AG08396 (cell line): ENCODE data around the gene TOGARAM2.
A peak's percentile ranks its signal among the peaks of the same experiment; 100 is the strongest.

Source experiments
- DNase-seq: peaks from one replicate; pipeline ENCODE4 v3.0.0; 2012; ENCODE audit warnings: low spot score, mixed read lengths

Gene TOGARAM2

DNA sequence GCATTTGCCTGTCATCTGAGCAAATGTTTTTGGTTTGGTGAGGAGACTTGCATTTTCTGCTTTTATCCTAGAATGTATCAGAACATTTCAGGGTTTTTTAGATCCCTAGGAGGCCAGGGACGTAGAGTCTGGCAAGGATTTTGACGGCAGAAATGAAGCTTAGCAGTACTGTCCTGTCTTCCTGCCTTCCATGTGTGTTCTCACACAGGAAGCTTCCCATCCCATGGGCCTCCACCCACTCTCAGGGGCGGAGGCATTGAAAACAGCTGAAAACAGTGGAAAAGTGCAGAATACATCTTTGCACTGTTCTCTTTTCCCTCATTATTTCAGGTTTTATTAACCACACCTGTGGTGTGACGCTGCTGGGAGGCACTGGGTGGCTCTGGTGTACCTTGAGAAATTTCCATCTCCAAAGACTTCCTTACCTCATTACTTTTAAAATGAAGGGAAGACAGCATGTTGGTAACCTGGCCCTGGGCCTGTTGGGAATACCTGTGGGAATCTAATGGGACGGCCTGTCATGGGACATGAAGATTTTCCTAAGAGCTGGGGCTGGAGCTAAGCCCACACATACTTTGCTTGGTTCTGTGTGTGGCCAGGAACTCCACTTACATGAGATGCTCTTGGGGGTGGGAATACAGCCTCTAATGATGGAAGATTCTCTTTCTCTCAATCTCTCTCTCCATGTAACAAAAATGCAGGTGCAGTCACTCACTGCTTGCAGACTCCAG, 72.7 kb downstream of the TOGARAM2 start:
- no peak for DNase-seq

DNA sequence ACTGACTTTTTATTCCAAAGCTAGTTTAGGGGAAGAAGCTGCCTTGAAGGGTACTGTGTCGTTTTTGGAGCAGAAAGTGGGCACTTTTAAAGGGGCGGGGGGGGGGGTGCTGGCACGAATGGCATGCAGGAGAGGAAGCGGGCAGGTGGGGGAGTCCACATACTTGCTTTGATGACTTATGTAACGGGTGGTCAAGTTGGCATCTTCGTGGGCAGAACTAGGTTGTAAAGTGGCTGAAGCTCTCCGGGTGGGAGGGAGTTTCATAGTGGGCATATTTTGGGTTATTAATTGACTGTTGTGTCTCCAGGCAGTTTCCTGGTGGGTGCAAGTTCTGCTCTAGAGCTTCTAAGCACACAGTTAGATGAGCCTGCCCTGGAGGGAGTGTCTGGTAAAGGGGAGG, 73.3 kb downstream of the TOGARAM2 start:
- no peak for DNase-seq

DNA sequence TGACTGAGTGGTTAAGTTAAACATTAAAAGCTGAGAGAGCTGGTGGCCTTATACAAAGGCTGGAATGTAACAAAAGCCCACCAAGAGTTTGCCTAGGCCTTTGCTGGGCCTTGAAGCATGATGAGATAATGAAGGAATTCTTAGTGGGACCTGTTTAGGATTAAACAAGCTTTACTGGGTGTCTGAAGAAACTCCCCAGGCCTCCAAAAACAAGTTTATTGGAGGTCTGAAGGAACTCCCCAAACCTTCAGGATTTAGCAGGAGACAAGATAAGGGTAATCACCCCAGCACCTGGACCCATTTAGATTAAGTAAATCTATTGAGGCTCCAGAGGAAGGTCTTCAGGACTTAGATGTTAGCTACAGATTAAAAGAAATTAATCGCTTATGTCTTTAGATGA, 74.5 kb downstream of the TOGARAM2 start:
- DNase-seq, result no peak

DNA sequence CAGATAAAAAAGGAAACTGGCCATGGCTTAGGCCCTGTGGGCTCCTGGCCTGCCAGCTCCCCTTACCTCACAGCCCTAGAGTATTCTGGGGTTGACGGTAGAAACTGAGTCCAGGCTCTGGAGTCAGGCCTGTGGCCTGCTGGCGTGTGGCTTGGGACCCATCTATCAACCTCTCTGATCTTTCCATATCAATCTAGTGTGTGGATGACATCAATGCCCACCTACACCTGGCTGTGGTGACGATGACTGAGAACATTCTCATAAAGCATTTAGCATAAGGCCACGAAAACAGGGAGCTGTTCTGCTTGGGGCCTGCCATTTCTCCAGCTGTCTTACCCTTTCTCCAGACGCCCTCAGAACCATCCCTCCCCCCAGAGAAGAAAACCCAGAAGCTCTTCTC, 75.4 kb downstream of the TOGARAM2 start:
- DNase-seq, result no peak

DNA sequence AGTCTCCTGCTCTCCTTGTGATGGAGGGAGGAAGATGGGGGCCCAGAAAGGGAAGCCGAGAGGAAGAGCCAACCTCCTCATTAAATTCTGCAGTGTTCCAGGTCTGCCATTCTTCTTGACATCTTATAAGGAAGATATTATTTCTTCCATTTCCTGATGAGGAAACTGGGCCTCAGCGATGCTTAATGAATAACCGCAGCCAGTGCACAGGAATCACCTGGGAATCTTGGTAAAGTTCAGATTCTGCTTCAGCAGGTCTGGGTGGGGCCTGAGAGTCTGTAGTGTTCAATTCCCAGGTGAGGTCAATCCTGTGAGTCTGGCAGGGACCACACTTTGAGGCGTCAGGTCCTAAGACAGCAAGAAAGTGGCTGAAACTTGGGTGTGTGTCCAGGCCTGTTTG, 75.9 kb downstream of the TOGARAM2 start:
- DNase-seq, result no peak

DNA sequence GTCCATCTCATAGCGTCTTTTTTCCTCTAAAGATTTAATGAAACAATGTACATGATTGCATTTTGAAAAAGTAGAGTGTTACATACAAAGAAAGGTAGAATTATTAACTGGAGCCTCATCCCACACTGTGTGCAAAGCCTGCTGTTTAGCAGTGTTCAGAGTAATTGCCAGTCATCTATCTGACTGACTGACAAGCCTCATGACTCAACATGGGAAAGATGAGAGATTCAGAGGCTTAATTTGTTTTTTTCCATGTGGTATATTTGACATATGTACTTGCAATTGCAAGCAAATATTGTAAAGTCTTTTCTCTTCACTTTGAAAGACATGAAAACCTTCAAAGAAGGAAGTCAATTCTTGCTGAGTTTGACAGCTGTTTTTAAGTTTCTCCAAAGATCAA, 78.5 kb downstream of the TOGARAM2 start:
- no peak for DNase-seq

DNA sequence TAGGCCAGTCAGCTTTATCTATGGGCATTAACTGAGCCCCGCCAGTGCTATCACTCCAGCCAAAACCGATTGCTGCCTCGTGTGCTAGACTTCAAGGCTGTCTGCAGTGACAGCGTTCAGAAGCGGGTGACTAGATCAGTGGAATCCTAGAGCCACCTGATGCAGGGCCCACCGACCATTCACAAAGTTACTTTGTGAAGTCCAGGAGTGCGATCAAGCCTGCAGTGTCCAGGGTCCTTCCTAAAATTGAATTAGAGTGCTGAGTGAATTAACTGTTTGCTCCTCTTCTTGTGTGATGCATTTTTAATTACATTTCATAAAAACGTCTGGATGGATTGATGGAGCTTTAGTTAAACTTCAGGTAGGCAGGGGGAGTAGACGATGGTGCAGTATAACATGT, 79.3 kb downstream of the TOGARAM2 start:
- DNase-seq, result no peak

DNA sequence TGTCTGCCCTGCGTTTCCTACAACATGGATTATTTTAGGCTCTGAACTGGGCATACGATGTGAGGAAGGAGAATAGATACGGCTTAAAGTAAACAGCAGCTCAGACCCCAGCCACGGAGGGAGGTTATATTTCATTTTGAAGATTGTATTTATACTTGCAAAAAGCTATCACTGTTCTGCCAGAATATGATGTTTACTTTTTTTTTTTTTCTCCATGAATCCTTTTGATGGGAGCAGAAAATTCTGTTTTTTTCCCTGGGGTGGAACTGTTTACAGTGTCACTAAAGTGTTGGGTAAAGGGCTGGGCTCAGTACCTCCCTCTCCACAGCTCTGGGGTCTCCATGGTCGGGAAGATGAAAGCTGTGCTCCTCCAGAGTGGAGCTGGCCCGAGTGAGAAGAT, 80.1 kb downstream of the TOGARAM2 start:
- no peak for DNase-seq

DNA sequence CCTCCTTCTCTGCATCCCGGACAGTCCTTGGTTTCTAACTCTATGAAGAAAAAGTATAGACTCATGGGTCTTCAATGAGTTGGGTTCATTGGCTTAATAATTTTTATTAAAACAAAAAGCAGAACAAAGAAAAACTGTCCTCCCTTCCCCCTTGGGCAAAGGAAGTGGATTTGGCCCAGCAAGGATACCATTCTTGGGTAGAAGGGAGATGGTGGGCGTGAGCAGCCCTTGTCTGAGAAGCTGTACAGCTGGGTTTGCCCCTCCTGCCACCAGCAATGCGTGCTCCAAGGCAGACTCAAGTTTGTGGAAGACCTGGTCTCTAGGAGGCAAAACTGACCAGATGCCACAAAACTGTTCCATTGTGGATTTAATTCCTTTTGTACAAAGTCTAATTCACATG, 80.5 kb downstream of the TOGARAM2 start:
- no peak for DNase-seq

DNA sequence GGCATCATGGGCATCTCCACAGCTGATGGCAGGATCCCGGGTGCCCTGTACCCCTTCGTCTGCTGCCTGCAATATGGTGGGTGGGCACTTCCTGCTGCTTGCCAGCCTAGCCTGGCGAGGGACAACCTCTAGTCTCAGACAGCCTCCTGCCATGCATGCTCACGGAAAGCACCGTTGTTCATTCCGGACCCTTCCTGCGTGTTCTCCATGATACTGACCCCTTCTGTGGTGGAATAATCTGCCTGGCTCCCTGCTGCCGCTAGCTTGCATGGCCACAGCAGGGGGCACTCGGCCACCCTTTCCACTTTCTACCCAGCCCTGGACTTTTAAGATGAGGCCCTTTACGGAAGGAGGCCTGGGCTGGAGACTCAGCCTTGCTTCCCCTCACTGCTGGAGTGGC, 81.3 kb downstream of the TOGARAM2 start:
- DNase-seq, result no peak

DNA sequence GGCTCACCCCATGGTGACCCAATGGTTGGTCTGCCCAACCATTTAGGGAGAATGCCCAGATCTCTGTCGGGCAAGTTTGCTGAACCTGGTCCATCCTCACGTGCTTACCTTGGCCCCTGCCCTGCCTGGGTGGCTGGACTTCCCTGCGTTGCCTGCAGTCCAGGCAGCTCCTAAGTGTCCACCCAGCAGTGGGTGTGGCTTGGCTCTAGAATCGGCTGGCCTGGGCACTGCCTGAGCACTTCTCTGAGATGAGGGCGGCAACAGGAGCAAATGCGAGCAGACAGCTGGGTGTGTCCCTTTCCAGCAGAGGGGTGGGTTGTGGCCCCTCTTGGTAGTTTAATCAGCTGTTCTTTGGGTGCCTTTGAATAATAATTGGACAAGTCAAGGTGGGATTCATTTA, 82.0 kb downstream of the TOGARAM2 start:
- DNase-seq, result peak; percentile 38

DNA sequence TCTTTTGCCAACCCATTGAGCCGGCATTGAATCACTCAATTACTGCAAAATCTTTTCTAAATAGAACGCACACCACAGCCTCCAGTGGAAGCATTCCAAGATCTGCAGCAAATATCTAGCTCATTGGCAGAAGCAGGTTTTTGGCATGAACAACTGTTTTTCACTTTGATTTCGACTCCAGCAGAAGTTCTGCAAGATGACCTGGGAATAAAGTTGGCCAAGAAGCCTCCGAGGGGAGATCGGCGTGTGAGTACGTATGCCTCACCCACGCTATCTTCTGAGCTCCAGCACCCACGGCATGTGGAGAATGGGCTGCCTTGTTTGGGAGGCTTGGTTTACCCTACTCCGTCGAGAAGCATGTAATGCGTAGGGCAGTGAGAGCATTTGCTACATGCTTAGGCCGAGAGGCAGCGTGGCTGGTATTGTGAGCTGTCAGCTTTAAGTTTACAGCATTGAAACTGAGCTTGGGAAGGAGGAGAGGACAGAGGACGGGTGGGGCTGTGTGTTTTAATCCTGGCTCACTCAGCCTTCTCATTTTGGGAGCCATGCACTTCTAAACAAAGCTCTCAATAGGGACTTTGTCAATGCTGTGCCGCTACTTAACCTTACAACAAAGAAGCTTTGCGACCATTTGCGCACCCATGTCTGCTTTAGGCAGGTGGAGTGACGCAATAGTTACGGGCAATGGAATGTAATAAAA, 82.7 kb downstream of the TOGARAM2 start:
- peak; percentile 63 for DNase-seq

DNA sequence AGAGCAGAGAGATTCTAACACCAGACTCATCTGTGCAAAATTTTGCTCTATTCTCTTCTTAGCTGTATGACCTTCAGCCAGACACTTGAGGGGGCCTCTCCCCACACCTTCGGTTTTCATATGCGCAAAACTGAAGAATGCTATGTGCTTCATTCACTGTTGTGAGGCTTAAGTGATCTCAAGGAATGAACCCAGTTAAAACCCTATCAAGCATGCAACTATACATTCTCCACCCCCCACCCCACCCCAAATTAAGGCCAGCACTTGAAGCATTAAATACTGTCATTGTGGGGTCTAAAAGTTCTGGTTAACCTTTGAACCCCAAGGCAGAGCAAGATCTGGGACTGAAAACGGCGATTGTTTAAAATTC, 83.2 kb downstream of the TOGARAM2 start:
- no peak for DNase-seq

DNA sequence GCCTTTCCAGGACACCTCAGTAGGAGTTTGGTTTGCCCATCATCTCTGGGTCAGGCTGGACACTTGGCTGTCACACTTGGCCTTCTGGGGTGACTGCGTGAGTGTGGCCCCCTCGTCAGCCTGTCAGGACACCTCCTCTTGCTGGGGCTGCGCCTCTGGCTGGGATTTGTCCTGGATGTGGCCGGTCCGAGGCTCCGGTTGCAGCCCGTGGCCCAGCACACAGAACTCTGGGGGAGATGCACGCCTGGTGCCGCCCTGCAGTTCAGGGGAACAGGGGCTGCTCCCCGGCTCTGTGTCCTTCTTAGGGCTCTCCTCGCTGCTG, 83.6 kb downstream of the TOGARAM2 start:
- no peak for DNase-seq

DNA sequence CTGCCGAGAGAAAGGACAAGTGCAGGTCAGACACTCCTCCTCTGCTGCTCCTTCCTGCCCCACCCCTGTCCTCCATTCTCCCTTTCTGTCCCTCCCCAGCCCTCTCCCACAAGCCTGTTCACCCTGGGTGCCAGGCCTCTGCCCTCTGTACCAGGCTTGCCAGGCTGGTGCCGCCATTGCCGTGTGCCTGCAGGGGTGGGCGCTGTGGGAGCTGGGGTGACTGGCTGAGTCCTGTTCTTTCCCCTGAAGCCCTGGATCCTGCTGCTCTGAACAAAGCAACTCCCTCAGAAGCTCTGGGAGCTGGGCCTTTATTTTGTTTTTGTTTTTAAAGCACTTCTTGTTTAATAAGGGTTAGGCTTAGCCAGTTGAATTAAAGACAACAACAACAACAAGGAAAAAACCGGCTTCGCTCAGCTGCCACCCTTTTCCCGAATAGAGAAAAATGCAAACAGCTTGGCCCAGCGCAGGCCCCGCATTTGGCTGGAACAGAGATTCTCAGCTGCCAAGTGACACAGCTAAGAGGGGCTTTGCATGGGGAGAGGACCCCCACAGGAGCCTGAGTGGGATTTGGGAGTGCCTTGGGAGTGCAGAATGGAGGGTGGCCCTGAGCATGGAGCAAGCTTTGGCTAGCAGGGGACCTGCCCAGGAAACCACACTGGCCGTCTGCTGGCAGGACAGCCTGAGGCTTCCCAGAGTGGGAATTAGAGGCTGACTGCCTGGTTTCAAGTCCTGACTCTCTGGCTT, 84.1 kb downstream of the TOGARAM2 start:
- DNase-seq, result no peak

DNA sequence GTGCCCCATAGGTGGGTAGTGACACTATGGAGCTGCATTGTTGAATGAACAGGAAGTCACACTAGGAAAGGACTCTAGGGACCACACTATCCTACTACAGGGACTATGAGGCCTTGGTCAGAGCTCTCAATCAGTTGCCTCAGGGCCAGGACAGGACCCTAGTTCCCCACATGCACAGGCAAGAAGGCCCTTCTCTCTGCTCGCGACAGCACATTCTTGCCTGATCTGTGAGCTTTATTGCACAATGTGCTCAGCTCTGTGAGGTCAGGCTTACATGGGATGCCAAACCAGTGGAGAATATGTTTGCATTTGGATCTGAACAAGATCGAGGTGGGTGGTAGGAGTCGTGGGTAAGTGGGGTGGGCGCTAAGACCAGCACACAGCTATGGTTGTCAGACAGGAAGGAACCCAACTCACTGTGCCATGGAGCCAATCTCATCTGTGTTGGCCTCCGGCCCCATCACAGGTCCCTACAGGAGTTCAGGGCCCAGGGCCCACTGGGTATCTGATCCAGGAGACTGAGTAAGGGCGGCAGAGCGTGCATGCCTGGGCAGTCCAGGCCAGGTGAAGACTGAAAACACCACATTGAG, 85.3 kb downstream of the TOGARAM2 start:
- DNase-seq, result peak; percentile 47

DNA sequence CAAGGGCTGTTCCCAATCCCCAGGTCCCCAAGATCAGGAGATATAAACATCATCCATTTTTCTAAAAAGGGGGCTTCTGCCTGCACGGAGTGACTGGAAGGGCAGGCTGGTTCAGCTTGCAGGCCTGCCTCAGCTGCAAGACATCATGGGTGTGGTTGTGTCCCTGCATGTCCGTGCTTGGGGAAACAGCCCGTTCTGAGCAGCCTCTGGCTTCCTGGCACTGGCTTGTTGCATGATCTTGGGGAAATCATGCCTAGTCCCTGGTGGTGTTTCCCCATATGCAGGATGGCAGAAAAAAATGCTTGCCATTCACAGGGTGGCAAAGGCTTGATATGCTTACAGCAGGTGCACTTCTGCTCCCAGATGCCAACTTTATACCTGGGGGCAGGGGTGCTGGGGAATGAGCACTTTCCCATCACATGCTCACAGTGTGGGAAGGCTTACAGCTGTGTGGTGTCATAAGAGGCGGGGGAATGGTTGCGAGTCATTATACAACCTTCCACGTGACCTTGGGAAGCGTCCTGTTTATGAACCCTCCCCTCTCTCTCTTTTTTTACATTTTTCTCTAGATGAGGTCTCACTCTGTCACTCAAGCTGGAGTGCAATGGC, 86.0 kb downstream of the TOGARAM2 start:
- no peak for DNase-seq

DNA sequence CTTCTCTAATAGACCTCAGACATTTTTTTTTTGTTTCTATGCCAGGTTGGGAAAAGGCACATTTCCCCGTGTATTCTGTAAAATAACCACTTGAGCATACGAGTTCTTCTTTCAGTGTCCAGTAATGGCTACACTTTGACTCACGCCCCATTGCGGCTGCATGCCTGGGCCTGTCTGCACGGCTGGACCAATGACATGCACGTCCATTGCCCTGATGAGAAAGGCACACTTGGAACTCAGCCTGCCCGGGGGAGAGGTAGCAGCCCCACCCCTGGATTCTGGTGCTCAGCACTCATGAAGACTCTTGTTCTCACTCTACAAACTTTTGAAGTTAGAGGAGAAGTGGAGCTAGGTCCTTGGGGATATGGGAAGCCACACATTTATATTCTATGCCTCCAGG, 87.4 kb downstream of the TOGARAM2 start:
- no peak for DNase-seq

DNA sequence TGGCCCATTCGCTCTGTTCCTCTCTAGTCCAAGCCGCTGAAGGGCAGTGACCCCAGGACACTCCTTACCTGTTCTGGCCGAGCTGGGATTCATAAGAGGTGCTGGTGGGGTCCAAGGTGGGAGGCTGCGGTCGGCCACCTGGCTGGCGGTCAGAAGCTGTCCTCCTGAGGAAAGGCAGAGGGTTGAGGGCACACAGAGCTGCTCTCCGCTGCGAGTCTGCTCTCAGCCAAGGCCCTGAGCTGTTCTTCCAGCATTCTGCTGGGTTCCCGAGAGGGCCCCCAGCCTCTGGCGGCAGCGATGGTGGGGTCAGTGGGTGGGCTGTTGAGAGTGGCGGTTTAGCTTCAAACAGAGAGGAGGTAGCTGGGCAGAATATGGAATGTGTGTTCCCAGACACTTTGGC, 89.4 kb downstream of the TOGARAM2 start:
- no peak for DNase-seq

DNA sequence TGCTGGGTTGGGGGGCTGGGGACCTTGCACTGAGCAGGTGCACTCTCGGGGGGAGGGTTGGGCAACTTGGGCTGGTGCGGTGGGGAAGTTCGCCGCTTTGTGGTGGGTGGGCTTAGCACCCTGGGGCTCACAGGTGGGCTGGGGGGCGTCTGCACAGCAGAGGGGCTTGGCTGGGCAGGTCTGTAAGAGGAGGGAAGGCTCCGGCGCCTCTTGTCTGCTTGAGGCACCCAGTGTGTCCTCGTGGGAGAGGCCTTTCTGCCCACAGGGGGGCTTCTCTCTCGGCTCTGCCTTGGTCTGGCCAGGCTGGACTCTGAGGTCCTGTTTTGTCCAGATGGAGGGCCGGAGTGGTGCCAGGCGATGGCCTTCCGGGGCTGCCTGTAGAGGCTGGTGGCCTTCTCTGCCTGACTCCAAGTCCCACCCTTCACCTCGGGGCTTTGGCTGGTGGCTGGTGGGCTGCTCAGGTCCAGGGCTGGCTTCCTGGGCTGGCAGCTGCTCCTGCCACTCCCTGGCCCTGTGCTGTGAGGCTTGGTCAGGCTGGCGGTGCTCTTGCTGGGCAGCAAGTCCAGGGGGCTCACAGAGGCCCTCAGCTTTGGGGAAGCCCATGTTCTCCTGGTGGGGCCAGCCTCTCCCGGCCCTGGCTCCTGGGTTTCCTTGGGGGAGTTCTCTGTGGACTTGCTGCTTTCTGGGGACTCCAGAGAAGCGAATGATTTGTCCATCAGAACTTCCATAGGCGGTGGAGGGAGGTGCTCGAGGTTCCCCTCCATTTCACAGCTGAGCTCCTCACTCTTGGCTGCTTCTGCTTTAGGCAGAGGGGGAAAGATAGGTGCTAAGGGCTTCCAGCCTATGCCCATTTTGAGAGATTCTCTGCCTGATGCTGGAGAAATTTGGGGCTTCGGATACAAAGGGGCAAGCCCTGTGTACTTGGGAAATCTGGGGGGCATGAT, 90.2 kb downstream of the TOGARAM2 start:
- DNase-seq, result no peak

DNA sequence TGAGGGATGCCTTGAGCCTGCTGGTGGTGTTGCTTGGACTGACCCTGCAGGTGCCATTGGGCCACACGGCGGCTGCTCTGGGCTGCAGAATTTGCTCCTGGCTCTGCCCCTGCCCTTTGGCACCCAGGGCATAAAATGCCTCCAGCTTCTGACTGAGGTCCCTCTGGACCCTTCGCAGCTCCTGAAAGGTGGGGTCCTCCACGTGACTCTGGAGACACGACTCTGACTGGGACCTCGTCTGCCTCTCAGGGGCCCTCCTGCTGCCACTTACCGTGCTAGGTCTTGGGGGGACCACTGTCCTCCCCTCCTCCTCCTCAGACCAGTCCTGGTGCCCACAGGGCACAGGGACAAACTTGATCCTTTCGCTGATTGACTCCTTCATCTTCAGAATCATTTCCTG, 91.2 kb downstream of the TOGARAM2 start:
- DNase-seq, result no peak
